Karpas-422 (cell line): Measurements from ENCODE around the gene FCN3. TPM values are rescaled to one million over a fixed set of nuclear protein-coding genes. Genes with fewer than 3 reads are reported as not detected.
A peak's percentile ranks its signal among the peaks of the same experiment; 100 is the strongest.

Source experiments
- DNase-seq: peaks from one replicate; pipeline ENCODE4 v3.0.0-alpha.2; 2015
- H2AFZ ChIP-seq: fragments of 200-600 bp; sonication (generic); 2 replicates; pipeline ENCODE4 v1.6.1; 2014; ENCODE audit warnings: antibody characterized with exemption, low read length, mixed read lengths
- H3K27ac ChIP-seq: fragments of 200-600 bp; sonication (generic); 2 replicates; pipeline ENCODE4 v1.5.1; 2014; ENCODE audit warnings: mild to moderate bottlenecking, low read length, moderate library complexity
- H3K27me3 ChIP-seq: fragments of 200-600 bp; sonication (generic); 2 replicates; pipeline ENCODE4 v1.6.1; 2014; ENCODE audit warnings: low read length, mixed read lengths
- H3K36me3 ChIP-seq: fragments of 200-600 bp; sonication (generic); 2 replicates; pipeline ENCODE4 v1.6.1; 2014; ENCODE audit warnings: low read length, mixed read lengths; ENCODE audit not compliant: insufficient read depth
- H3K4me1 ChIP-seq: fragments of 200-600 bp; sonication (generic); 2 replicates; pipeline ENCODE4 v1.6.1; 2014; ENCODE audit warnings: mild to moderate bottlenecking, low read length, mixed read lengths
- H3K4me2 ChIP-seq: fragments of 200-600 bp; sonication (generic); 2 replicates; pipeline ENCODE4 v1.6.1; 2014; ENCODE audit warnings: low read length, low read depth, mild to moderate bottlenecking; ENCODE audit not compliant: poor library complexity, severe bottlenecking
- H3K4me3 ChIP-seq: fragments of 200-600 bp; sonication (generic); 2 replicates; pipeline ENCODE4 v1.5.1; 2014; ENCODE audit warnings: mild to moderate bottlenecking, antibody characterized with exemption, low read length, mixed read lengths
- H3K79me2 ChIP-seq: fragments of 200-600 bp; sonication (generic); 2 replicates; pipeline ENCODE4 v1.6.1; 2014; ENCODE audit warnings: mild to moderate bottlenecking, low read length, mixed read lengths
- H3K9ac ChIP-seq: fragments of 200-600 bp; sonication (generic); 2 replicates; pipeline ENCODE4 v1.6.0; 2014; ENCODE audit warnings: low read length
- H3K9me2 ChIP-seq: fragments of 200-600 bp; sonication (generic), shearing (Covaris generic); replicated peaks from 2 replicates; pipeline ENCODE4 v1.6.0; 2014; ENCODE audit warnings: mild to moderate bottlenecking, low read length, moderate library complexity; ENCODE audit not compliant: insufficient read depth
- H3K9me3 ChIP-seq: fragments of 300-700, 200-600 bp; sonication (generic); 2 replicates; pipeline ENCODE4 v1.6.1; 2014; ENCODE audit warnings: low read length, mixed read lengths
- H4K20me1 ChIP-seq: fragments of 200-600 bp; sonication (generic); 2 replicates; pipeline ENCODE4 v1.6.1; 2014; ENCODE audit warnings: mild to moderate bottlenecking, antibody characterized with exemption, low read length, low read depth; ENCODE audit not compliant: insufficient read depth
- total RNA-seq: library from RNA; depleted of rRNA; stranded (reverse); fragments of >200 nt; shearing (Covaris generic); gene quantifications from 2 replicates; pipeline ENCODE4 v1.2.3, GENCODE V29; 2014; ENCODE audit warnings: low replicate concordance

Gene FCN3
- total RNA-seq, 1 experiment from 2014 or later = not detected

GRCh38 chr1:27380224-27380623, 5.6 kb upstream of the FCN3 start:
- H3K9ac ChIP-seq = no peak overlapping the region
- no peaks in the 10 kb centered on the region for H4K20me1 ChIP-seq
- no peak overlapping the region for H3K4me2 ChIP-seq
- H2AFZ ChIP-seq = no peak overlapping the region
- no peaks in the 10 kb centered on the region for H3K9me3 ChIP-seq
- H3K4me3 ChIP-seq = no peak overlapping the region
- H3K79me2 ChIP-seq = no peaks in the 10 kb centered on the region
- H3K27ac ChIP-seq = no peak overlapping the region
- H3K27me3 ChIP-seq = no peaks in the 10 kb centered on the region
- no peak for DNase-seq
- no peaks in the 10 kb centered on the region for H3K36me3 ChIP-seq
- H3K4me1 ChIP-seq = no peaks in the 10 kb centered on the region
- H3K9me2 ChIP-seq = no peaks in the 10 kb centered on the region

GRCh38 chr1:27379564-27380122, 5.0 kb upstream of the FCN3 start:
- no peak overlapping the region for H3K4me3 ChIP-seq
- no peaks in the 10 kb centered on the region for H3K36me3 ChIP-seq
- no peak overlapping the region for H2AFZ ChIP-seq
- DNase-seq = no peak
- H4K20me1 ChIP-seq = no peaks in the 10 kb centered on the region
- H3K9me3 ChIP-seq = no peaks in the 10 kb centered on the region
- no peak overlapping the region for H3K4me2 ChIP-seq
- no peaks in the 10 kb centered on the region for H3K9me2 ChIP-seq
- no peaks in the 10 kb centered on the region for H3K79me2 ChIP-seq
- H3K27ac ChIP-seq = no peak overlapping the region
- peaks cover under 1% of the 10 kb centered on the region for H3K4me1 ChIP-seq
- no peak overlapping the region for H3K9ac ChIP-seq
- H3K27me3 ChIP-seq = no peaks in the 10 kb centered on the region

DNA sequence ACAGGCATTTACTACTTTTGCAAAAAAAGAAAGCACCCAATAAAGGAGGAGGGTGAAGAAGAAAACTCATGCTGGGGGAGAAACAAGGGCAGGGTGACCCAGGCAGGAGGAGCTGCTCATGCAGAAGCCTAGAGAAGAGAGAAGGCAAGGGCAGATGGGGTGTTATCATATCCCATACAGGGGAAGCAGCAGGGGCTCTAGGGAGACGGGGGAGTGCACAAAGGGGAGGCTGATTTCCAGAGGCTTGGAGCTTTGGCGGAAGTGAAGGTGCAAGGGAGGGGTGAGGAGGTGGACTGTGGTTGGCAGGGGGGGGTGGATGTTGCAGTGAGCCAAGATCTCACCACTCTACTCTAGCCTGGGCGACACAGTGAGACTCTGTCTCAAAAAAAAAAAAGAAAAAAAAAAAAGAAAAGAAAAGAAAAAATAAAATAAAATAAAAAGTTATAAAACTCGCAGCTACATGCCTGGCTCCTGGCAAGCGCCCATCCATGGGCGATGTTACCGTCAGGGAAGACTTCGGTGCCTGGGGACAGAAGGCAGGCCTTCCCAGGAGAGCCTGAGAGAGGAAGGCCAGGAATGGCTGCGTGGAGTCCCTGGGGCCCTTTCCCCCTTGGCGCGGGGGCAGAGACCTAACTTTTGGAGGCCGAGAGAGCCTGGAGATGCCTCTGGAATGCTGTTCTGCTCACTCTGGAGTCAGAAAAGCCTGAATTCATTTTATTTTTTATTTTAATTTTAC, 3.3 kb upstream of the FCN3 start:
- H3K4me2 ChIP-seq = no peak overlapping the region
- no peak overlapping the region for H3K27ac ChIP-seq
- H3K27me3 ChIP-seq = no peaks in the 10 kb centered on the region
- H3K9ac ChIP-seq = no peak overlapping the region
- H3K9me3 ChIP-seq = no peaks in the 10 kb centered on the region
- H3K9me2 ChIP-seq = no peaks in the 10 kb centered on the region
- H3K79me2 ChIP-seq = no peaks in the 10 kb centered on the region
- H4K20me1 ChIP-seq = no peaks in the 10 kb centered on the region
- H2AFZ ChIP-seq = no peak overlapping the region
- H3K4me3 ChIP-seq = no peak overlapping the region
- no peaks in the 10 kb centered on the region for H3K36me3 ChIP-seq
- no peak for DNase-seq
- H3K4me1 ChIP-seq = peaks cover 4% of the 10 kb centered on the region

DNA sequence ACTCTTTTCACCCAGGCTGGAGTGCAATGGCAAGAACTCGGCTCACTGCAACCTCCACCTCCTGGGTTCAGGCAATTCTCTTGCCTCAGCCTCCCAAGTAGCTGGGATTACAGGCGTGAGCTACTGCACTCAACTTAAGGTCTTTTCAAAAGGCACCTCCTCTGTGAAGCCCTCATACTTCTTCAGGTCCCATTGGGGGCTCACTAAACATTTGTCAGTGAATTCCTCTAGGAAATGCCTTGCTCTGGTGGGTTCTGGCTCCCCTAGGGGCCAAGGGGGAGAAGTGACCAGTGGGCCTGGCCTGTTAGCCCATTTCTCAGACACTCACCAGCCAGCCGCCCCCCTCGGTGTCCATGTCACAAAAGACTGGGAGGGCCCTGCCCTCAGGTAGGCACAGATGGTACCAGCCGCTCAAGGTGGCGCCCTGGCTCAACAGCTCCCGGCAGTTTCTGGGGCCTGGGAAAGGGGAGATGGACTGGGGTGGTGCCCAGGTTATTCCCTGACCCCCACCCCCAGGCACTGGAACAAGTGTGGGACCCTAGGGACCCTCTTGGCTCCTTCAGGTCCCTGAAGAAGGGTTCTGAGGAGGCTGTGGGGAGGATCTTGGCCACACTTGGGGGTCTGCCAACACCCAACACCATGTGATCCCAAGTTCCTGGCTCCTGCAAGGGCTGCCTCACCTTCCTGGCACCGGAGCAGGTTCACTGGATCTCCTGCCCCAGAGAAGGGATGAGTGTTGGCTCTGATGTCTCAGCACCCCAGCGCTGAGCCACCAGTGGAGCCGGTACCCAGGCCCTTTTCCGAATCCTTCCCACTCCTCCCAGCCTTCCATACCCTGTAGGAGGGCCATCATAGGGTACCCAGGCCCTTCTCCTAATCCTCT, 1.6 kb downstream of the FCN3 start:
- no peak for DNase-seq
- no peaks in the 10 kb centered on the region for H3K9me2 ChIP-seq
- H4K20me1 ChIP-seq = no peaks in the 10 kb centered on the region
- H3K4me1 ChIP-seq = peaks cover 4% of the 10 kb centered on the region
- no peak overlapping the region for H3K9ac ChIP-seq
- no peaks in the 10 kb centered on the region for H3K9me3 ChIP-seq
- no peak overlapping the region for H3K27ac ChIP-seq
- H3K36me3 ChIP-seq = no peaks in the 10 kb centered on the region
- H3K4me2 ChIP-seq = no peak overlapping the region
- no peak overlapping the region for H3K4me3 ChIP-seq
- H2AFZ ChIP-seq = no peak overlapping the region
- no peaks in the 10 kb centered on the region for H3K27me3 ChIP-seq
- H3K79me2 ChIP-seq = no peaks in the 10 kb centered on the region

DNA sequence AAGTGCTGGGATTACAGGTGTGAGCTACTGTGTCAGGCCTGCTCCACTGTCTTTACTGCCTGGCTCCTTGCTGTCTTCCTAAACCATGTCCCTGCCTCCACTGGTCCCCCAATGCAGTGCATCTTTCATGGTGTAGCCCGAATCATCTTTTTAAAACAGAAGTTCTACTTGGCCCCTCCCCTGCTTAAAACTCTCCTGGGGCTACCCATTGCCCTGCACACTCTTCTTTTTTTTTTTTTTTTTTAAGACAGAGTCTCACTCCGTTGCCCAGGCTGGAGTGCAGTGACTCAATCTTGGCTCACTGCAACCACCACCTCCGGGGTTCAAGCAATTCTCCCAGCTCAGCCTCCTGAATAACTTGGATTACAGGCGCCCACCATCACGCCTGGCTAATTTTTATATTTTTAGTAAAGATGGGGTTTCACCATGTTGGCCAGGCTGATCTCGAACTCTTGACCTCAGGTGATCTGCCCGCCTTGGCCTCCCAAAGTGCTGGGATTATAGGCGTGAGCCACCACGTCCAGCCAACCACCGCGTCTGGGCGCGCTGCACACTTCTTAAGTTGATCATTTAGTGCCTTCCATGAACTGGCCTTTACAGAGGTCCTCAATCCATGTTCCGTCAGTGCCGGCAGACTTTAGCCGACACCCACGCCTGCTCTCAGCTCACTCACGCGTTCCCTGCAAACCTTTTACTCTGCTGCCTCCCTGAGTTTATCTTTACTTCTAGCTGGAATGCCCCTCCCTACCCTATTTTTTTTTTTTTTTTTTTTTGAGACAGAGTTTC, 2.4 kb downstream of the FCN3 start:
- Histone ChIP-seq H3K27me3 (no peaks in the 10 kb centered on the region), H3K4me2 (no peak overlapping the region)
- no peak for DNase-seq

DNA sequence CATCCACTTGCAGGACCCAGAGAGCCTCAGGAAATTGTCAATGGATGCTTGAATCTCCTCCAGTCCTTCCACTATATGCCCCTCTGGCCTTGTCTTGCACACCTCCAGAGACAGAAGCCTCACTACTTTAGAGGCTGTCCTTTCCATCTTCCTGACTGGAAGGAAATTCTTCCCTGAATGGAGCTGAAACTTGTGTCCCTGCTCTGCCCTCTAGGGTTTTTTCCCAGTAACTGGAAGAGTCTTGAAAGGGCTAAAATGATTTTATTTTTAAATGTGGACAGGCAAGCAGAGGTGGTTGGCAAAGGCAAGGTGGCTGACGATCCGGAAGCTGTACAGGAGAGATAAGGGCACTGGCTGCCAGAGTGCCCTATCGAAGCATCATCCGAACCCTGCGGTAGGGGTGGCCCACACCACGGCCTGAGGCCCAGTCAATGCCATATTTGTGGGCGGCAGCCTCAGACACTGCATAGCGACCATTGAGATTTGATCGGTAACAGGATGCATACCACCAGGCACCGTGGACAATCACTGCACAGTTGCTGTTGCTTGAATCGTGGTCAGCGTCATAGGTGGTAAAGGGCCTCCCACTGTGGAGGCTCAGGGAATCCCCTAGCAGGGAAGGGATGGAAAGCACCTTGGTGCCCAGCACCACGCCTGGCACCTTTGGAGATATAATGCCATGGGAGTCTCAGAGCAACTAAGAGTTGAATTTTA, 5.6 kb downstream of the FCN3 start:
- no peak overlapping the region for H3K4me2 ChIP-seq
- no peaks in the 10 kb centered on the region for H3K27me3 ChIP-seq
- no peaks in the 10 kb centered on the region for H3K36me3 ChIP-seq
- H2AFZ ChIP-seq = no peak overlapping the region
- DNase-seq = no peak
- H3K9me2 ChIP-seq = no peaks in the 10 kb centered on the region
- H3K9me3 ChIP-seq = no peaks in the 10 kb centered on the region
- H4K20me1 ChIP-seq = no peaks in the 10 kb centered on the region
- H3K27ac ChIP-seq = no peak overlapping the region
- H3K9ac ChIP-seq = no peak overlapping the region
- H3K79me2 ChIP-seq = no peaks in the 10 kb centered on the region
- H3K4me3 ChIP-seq = no peak overlapping the region
- peaks cover 19% of the 10 kb centered on the region for H3K4me1 ChIP-seq

More for the DNA sequence above, 2.4 kb downstream of the FCN3 start:
- no peak overlapping the region for H3K9ac ChIP-seq
- no peaks in the 10 kb centered on the region for H3K9me3 ChIP-seq
- no peak overlapping the region for H2AFZ ChIP-seq
- H3K27ac ChIP-seq = no peak overlapping the region
- H4K20me1 ChIP-seq = no peaks in the 10 kb centered on the region
- no peaks in the 10 kb centered on the region for H3K36me3 ChIP-seq
- H3K4me1 ChIP-seq = peaks cover 4% of the 10 kb centered on the region
- H3K9me2 ChIP-seq = no peaks in the 10 kb centered on the region
- H3K4me3 ChIP-seq = no peak overlapping the region
- no peaks in the 10 kb centered on the region for H3K79me2 ChIP-seq

- Histone ChIP-seq H3K4me2 (peak overlapping the region; percentile 100), H3K79me2 (no peaks in the 10 kb centered on the region), H3K4me1 (peaks cover 19% of the 10 kb centered on the region), H3K9ac (peak overlapping the region; percentile 79), H3K27ac (no peak overlapping the region), H3K9me3 (no peaks in the 10 kb centered on the region), H4K20me1 (no peaks in the 10 kb centered on the region), H2AFZ (peak overlapping the region; percentile 94; the same call in 1 of the 2 replicates), H3K27me3 (no peaks in the 10 kb centered on the region), H3K4me3 (peak overlapping the region; percentile 82; the same call in 1 of the 2 replicates), H3K36me3 (no peaks in the 10 kb centered on the region), H3K9me2 (no peaks in the 10 kb centered on the region)
- no peak for DNase-seq
Measured at GRCh38 chr1:27367160-27367650, 7.4 kb downstream of the FCN3 start.
